ENCODE measurements around the gene KTN1.

KTN1 gene

DNA sequence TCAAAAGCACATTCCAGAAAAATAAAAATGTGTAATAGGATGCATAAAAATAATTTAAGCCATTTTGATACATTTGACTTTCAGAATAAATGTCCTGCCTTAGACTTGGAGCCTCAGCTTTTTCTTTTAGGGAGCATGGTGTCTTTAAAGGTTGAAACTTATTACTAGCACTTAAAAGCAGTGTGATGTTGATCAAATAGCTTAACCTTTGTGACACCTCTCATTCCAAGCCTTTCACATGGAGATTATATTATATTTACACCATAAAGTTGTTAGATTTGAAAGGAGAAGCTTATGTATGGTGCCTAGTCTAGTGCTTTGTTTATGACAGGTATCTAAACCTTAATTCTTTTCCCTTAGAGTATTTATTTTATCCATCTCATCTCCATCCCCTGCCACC is 61.9 kb downstream of the KTN1 start:
- peaks cover 61% of the 10 kb centered on the region for H3K36me3 ChIP-seq (ENCODE audit: low read length)
- no peaks in the 10 kb centered on the region for H3F3A ChIP-seq (ENCODE audit: insufficient read depth)
- H4K20me1 ChIP-seq (ENCODE audit: low read depth, low read length): no peaks in the 10 kb centered on the region
- H3K9me3 ChIP-seq (ENCODE audit: insufficient read depth, low read length): no peaks in the 10 kb centered on the region
- H3K9me2 ChIP-seq (replicated peaks; ENCODE audit: insufficient read depth, low read length): no peaks in the 10 kb centered on the region
- no peak overlapping the region for H3K9ac ChIP-seq (ENCODE audit: low read length)
- no peaks in the 10 kb centered on the region for H3K79me2 ChIP-seq (ENCODE audit: insufficient read depth, low read length)
- no peak overlapping the region for H3K4me3 ChIP-seq (ENCODE audit: insufficient read depth, low read length, poor library complexity, severe bottlenecking)
- TF ChIP-seq EZH2phosphoT487 (conservative IDR thresholded peaks at IDR 0.05; ENCODE audit: low read length): no peak
- TF ChIP-seq, protein P1, sequence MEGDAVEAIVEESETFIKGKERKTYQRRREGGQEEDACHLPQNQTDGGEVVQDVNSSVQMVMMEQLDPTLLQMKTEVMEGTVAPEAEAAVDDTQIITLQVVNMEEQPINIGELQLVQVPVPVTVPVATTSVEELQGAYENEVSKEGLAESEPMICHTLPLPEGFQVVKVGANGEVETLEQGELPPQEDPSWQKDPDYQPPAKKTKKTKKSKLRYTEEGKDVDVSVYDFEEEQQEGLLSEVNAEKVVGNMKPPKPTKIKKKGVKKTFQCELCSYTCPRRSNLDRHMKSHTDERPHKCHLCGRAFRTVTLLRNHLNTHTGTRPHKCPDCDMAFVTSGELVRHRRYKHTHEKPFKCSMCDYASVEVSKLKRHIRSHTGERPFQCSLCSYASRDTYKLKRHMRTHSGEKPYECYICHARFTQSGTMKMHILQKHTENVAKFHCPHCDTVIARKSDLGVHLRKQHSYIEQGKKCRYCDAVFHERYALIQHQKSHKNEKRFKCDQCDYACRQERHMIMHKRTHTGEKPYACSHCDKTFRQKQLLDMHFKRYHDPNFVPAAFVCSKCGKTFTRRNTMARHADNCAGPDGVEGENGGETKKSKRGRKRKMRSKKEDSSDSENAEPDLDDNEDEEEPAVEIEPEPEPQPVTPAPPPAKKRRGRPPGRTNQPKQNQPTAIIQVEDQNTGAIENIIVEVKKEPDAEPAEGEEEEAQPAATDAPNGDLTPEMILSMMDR (IDR thresholded peaks at IDR 0.05; ENCODE audit: insufficient read depth, low read length, poor library complexity, severe bottlenecking): no peak
- no peak overlapping the region for H3K27ac ChIP-seq (ENCODE audit: low read depth, low read length)
- H2AFZ ChIP-seq (ENCODE audit: low read depth, low read length, severe bottlenecking): no peak overlapping the region
- H3K27me3 ChIP-seq (ENCODE audit: low read length): no peaks in the 10 kb centered on the region
- no peak overlapping the region for H3K4me2 ChIP-seq (ENCODE audit: low read depth, low read length, poor library complexity, severe bottlenecking)

DNA sequence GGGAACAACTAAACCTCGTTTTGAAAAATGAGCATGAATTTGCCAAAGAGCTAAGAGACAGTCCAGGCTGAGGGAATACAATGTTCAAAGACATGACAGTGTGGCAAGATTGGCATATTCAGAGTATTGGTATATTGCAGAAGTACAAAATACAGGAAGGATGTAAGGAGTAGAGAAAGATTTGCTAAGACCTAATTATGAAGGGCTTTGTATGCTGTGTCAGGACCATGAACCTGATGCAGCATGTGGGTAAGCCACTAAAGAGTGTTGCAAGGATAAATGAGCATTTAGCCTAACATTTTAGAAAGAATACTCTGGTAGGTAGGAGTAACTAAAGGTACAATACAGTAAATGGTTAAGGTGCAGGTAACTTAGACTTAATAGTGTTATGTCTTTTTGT is 65.1 kb downstream of the KTN1 start:
- H3K36me3 ChIP-seq (ENCODE audit: low read length): peaks cover 46% of the 10 kb centered on the region
- H3K9me3 ChIP-seq (ENCODE audit: insufficient read depth, low read length): no peaks in the 10 kb centered on the region
- no peak overlapping the region for H3K27ac ChIP-seq (ENCODE audit: low read depth, low read length)
- no peaks in the 10 kb centered on the region for H3K27me3 ChIP-seq (ENCODE audit: low read length)
- no peaks in the 10 kb centered on the region for H4K20me1 ChIP-seq (ENCODE audit: low read depth, low read length)
- TF ChIP-seq, protein P1 (IDR thresholded peaks at IDR 0.05; ENCODE audit: insufficient read depth, low read length, poor library complexity, severe bottlenecking): no peak
- TF ChIP-seq EZH2phosphoT487 (conservative IDR thresholded peaks at IDR 0.05; ENCODE audit: low read length): no peak
- H3K9ac ChIP-seq (ENCODE audit: low read length): no peak overlapping the region
- H3K79me2 ChIP-seq (ENCODE audit: insufficient read depth, low read length): no peaks in the 10 kb centered on the region
- H3K4me2 ChIP-seq (ENCODE audit: low read depth, low read length, poor library complexity, severe bottlenecking): no peak overlapping the region
- H3K4me3 ChIP-seq (ENCODE audit: insufficient read depth, low read length, poor library complexity, severe bottlenecking): no peak overlapping the region
- H2AFZ ChIP-seq (ENCODE audit: low read depth, low read length, severe bottlenecking): no peak overlapping the region
- no peaks in the 10 kb centered on the region for H3K9me2 ChIP-seq (replicated peaks; ENCODE audit: insufficient read depth, low read length)
- H3F3A ChIP-seq (ENCODE audit: insufficient read depth): no peaks in the 10 kb centered on the region

DNA sequence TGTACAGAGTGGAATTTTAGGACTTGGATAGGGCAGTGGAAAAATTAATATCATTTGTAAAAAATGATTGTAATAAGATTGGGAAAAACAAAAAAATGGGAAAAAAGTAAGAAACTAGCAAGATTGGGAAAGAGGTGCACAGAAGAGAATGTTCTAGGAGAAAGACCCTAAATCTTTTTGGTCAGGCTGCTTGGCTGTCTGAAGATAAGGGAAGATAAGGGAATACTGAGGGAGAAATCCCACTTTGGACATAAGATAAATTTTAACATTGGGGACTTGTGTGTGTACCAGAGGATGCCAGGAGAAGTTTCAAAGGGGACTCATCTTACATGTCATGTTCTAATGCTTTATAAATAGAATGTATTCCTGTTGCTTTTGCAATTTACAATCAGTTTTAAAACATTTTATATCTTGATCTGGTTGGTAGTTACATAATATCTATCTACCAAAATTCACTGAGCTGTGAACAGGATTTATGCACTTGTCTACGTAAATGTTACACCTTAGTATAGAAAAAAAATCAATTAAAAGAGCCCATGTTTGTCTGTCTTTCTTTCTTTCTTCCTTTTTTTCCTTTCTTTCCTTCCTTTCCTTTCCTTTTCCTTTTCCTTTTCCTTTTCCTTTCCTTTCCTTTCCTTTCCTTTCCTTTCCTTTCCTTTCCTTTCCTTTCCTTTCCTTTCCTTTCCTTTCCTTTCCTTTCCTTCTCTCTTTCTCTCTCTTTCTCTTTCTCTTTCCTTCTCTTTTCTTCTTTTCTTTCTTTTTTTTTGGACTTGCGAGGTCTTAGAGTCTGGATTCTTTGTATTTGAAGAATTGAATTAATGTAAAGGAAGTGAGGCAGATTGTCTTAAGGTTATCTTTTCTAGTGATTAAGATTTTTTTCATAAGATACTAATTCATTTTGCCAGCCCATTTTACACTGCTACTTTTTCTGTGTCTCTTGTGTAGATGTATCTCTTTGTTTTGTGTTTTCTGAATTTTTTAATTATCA is 66.1 kb downstream of the KTN1 start:
- no peaks in the 10 kb centered on the region for H3K27me3 ChIP-seq (ENCODE audit: low read length)
- no peaks in the 10 kb centered on the region for H3F3A ChIP-seq (ENCODE audit: insufficient read depth)
- no peak overlapping the region for H3K27ac ChIP-seq (ENCODE audit: low read depth, low read length)
- H3K9me2 ChIP-seq (replicated peaks; ENCODE audit: insufficient read depth, low read length): no peaks in the 10 kb centered on the region
- no peaks in the 10 kb centered on the region for H3K9me3 ChIP-seq (ENCODE audit: insufficient read depth, low read length)
- H2AFZ ChIP-seq (ENCODE audit: low read depth, low read length, severe bottlenecking): no peak overlapping the region
- no peak overlapping the region for H3K4me3 ChIP-seq (ENCODE audit: insufficient read depth, low read length, poor library complexity, severe bottlenecking)
- TF ChIP-seq EZH2phosphoT487 (conservative IDR thresholded peaks at IDR 0.05; ENCODE audit: low read length): no peak
- TF ChIP-seq, protein P1 (IDR thresholded peaks at IDR 0.05; ENCODE audit: insufficient read depth, low read length, poor library complexity, severe bottlenecking): no peak
- no peak overlapping the region for H3K4me2 ChIP-seq (ENCODE audit: low read depth, low read length, poor library complexity, severe bottlenecking)
- no peaks in the 10 kb centered on the region for H3K79me2 ChIP-seq (ENCODE audit: insufficient read depth, low read length)
- H4K20me1 ChIP-seq (ENCODE audit: low read depth, low read length): no peaks in the 10 kb centered on the region
- H3K36me3 ChIP-seq (ENCODE audit: low read length): peaks cover 46% of the 10 kb centered on the region
- no peak overlapping the region for H3K9ac ChIP-seq (ENCODE audit: low read length)
